SK-N-SH treated with all-trans-retinoic acid at 6 μM for 48 hours (cell line): Measurements from ENCODE around the gene DPP6.
"Not testable (repeated sequence)": the region's sequence is repeated elsewhere in the genome, so short reads cannot be mapped to it uniquely, and the experiment has no call there.

Experiments
- ARNTL ChIP-seq: fragments of 450-650 bp; formaldehyde crosslinking; IDR thresholded peaks from 2 replicates; pipeline ENCODE4 v1.5.0; 2020; ENCODE audit warnings: low read depth, mild to moderate bottlenecking, moderate library complexity, borderline replicate concordance
- BACH2 ChIP-seq: fragments of 250-450 bp; sonication (Bioruptor Pico); IDR thresholded peaks from 2 replicates; pipeline ENCODE4 v1.9.0; 2021; ENCODE audit warnings: mild to moderate bottlenecking, borderline replicate concordance
- CREB5 ChIP-seq: fragments of 250-450 bp; sonication (Bioruptor Pico); IDR thresholded peaks from 2 replicates; pipeline ENCODE4 v1.5.1; 2020; ENCODE audit warnings: low read depth, mild to moderate bottlenecking, moderate library complexity
- OSR1 ChIP-seq: fragments of 250-450 bp; sonication (Bioruptor Pico); IDR thresholded peaks from 2 replicates; pipeline ENCODE4 v1.8.0; 2022; ENCODE audit warnings: moderate library complexity, mild to moderate bottlenecking, inconsistent platforms
- TCF4 ChIP-seq: fragments of 250-450 bp; sonication (Bioruptor Pico); IDR thresholded peaks from 2 replicates; pipeline ENCODE4 v1.8.0; 2021; ENCODE audit warnings: mild to moderate bottlenecking, moderate library complexity, borderline replicate concordance
- ZFP30 ChIP-seq: fragments of 450-650 bp; formaldehyde crosslinking; IDR thresholded peaks from 2 replicates; pipeline ENCODE4 v1.5.0; 2022; ENCODE audit warnings: mild to moderate bottlenecking, moderate library complexity
- TF ChIP-seq, protein P1 (sequence below): fragments of 250-450 bp; sonication (Bioruptor Pico); IDR thresholded peaks from 2 replicates; pipeline ENCODE4 v1.8.0; 2020; ENCODE audit warnings: mild to moderate bottlenecking, moderate library complexity, borderline replicate concordance

- not testable (repeated sequence) for TF ChIP-seq BACH2; OSR1; TCF4 (CRISPR knock-in tag); ARNTL (CRISPR knock-in tag); CREB5 (CRISPR knock-in tag); ZFP30 (CRISPR knock-in tag)
- TF ChIP-seq, protein P1, sequence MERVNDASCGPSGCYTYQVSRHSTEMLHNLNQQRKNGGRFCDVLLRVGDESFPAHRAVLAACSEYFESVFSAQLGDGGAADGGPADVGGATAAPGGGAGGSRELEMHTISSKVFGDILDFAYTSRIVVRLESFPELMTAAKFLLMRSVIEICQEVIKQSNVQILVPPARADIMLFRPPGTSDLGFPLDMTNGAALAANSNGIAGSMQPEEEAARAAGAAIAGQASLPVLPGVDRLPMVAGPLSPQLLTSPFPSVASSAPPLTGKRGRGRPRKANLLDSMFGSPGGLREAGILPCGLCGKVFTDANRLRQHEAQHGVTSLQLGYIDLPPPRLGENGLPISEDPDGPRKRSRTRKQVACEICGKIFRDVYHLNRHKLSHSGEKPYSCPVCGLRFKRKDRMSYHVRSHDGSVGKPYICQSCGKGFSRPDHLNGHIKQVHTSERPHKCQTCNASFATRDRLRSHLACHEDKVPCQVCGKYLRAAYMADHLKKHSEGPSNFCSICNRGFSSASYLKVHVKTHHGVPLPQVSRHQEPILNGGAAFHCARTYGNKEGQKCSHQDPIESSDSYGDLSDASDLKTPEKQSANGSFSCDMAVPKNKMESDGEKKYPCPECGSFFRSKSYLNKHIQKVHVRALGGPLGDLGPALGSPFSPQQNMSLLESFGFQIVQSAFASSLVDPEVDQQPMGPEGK (CRISPR knock-in tag), result not testable (repeated sequence)
Observed at GRCh38 chr7:154150656-154151055, 98.5 kb downstream of the DPP6 start.
